HL-60 (cell line): Measurements from ENCODE around the gene DYNLT2.

Experiments
- GABPA ChIP-seq: IDR thresholded peaks from 2 replicates; pipeline ENCODE4 v1.6.1; 2012; ENCODE audit warnings: low read depth
- POLR2AphosphoS5 ChIP-seq: IDR thresholded peaks from 2 replicates; pipeline ENCODE4 v1.6.1; 2012; ENCODE audit warnings: low read depth
- TF ChIP-seq, protein P1 (sequence below): IDR thresholded peaks from one replicate; pipeline ENCODE4 v1.5.1; 2011; ENCODE audit warnings: low read length, control low read depth, inconsistent platforms; ENCODE audit not compliant: insufficient read depth
- TF ChIP-seq, protein P2 (sequence below): IDR thresholded peaks from 2 replicates; pipeline ENCODE4 v1.6.1; 2012; ENCODE audit warnings: low read depth; ENCODE audit not compliant: insufficient replicate concordance

DNA sequence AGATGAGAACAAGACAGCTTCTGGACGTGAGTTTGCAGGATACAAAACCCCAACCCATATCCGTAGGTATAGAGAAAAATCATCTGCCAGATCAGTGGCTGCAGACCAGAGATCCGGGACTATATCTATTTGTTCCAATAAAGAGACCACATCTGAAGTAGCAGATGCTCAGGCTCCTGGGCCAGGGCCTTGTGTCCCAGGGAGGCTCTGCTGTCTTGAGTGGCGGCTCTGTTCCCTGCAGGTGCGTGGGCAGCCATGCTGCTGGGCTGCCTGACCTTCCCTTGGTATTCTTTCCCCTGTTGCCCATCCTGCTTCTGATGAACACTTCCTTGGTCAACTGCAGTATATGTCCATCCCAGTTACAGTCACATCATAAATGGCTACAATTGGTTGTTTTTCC is 35.0 kb upstream of the DYNLT2 start:
- TF ChIP-seq, protein P1, sequence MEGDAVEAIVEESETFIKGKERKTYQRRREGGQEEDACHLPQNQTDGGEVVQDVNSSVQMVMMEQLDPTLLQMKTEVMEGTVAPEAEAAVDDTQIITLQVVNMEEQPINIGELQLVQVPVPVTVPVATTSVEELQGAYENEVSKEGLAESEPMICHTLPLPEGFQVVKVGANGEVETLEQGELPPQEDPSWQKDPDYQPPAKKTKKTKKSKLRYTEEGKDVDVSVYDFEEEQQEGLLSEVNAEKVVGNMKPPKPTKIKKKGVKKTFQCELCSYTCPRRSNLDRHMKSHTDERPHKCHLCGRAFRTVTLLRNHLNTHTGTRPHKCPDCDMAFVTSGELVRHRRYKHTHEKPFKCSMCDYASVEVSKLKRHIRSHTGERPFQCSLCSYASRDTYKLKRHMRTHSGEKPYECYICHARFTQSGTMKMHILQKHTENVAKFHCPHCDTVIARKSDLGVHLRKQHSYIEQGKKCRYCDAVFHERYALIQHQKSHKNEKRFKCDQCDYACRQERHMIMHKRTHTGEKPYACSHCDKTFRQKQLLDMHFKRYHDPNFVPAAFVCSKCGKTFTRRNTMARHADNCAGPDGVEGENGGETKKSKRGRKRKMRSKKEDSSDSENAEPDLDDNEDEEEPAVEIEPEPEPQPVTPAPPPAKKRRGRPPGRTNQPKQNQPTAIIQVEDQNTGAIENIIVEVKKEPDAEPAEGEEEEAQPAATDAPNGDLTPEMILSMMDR, result no peak
- no peak for TF ChIP-seq POLR2AphosphoS5
- TF ChIP-seq, protein P2, sequence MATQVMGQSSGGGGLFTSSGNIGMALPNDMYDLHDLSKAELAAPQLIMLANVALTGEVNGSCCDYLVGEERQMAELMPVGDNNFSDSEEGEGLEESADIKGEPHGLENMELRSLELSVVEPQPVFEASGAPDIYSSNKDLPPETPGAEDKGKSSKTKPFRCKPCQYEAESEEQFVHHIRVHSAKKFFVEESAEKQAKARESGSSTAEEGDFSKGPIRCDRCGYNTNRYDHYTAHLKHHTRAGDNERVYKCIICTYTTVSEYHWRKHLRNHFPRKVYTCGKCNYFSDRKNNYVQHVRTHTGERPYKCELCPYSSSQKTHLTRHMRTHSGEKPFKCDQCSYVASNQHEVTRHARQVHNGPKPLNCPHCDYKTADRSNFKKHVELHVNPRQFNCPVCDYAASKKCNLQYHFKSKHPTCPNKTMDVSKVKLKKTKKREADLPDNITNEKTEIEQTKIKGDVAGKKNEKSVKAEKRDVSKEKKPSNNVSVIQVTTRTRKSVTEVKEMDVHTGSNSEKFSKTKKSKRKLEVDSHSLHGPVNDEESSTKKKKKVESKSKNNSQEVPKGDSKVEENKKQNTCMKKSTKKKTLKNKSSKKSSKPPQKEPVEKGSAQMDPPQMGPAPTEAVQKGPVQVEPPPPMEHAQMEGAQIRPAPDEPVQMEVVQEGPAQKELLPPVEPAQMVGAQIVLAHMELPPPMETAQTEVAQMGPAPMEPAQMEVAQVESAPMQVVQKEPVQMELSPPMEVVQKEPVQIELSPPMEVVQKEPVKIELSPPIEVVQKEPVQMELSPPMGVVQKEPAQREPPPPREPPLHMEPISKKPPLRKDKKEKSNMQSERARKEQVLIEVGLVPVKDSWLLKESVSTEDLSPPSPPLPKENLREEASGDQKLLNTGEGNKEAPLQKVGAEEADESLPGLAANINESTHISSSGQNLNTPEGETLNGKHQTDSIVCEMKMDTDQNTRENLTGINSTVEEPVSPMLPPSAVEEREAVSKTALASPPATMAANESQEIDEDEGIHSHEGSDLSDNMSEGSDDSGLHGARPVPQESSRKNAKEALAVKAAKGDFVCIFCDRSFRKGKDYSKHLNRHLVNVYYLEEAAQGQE, result no peak
- TF ChIP-seq GABPA, result no peak
